ES-I3 (cell line): ENCODE data around the gene ARHGAP10.

Source experiments
- H3K36me3 ChIP-seq: 2 replicates; pipeline ENCODE4 v1.6.1; 2013; ENCODE audit warnings: mild to moderate bottlenecking, low read length, control low read depth, moderate library complexity; ENCODE audit not compliant: insufficient read depth
- H3K4me1 ChIP-seq: 2 replicates; pipeline ENCODE4 v1.6.1; 2013; ENCODE audit warnings: mild to moderate bottlenecking, control low read depth, low read length; ENCODE audit not compliant: insufficient read depth
- H3K9ac ChIP-seq: 2 replicates; pipeline ENCODE4 v1.6.1; 2013; ENCODE audit warnings: low read depth, mild to moderate bottlenecking, low read length, moderate library complexity
- H3K9me3 ChIP-seq: 2 replicates; pipeline ENCODE4 v1.6.1; 2013; ENCODE audit warnings: mild to moderate bottlenecking, low read length, moderate library complexity; ENCODE audit not compliant: control insufficient read depth, insufficient read depth

ARHGAP10 gene

DNA sequence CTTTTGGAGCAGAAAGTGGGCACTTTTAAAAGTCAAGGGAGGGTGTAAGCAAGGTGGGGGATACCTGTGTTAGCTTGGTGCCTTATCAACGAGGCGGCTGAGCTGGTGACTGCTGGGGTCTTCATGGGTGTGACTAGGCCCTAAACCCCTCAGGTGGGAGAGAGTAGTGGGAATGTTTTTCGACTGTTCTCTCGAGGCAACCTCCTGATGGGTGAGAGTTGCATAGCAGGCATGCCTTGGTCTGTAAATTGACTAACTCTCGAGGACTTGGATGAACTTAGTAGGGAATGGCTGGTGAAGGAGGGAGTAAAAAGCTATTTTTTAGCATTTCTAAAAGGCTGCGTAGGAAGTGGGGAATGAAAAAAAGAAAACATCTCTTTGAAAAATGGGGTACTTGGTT lies 80.0 kb downstream of the ARHGAP10 start:
- 0 out of 2 replicates have a peak, but pooled peaks cover 4% of the 10 kb centered on the region for H3K4me1 ChIP-seq

DNA sequence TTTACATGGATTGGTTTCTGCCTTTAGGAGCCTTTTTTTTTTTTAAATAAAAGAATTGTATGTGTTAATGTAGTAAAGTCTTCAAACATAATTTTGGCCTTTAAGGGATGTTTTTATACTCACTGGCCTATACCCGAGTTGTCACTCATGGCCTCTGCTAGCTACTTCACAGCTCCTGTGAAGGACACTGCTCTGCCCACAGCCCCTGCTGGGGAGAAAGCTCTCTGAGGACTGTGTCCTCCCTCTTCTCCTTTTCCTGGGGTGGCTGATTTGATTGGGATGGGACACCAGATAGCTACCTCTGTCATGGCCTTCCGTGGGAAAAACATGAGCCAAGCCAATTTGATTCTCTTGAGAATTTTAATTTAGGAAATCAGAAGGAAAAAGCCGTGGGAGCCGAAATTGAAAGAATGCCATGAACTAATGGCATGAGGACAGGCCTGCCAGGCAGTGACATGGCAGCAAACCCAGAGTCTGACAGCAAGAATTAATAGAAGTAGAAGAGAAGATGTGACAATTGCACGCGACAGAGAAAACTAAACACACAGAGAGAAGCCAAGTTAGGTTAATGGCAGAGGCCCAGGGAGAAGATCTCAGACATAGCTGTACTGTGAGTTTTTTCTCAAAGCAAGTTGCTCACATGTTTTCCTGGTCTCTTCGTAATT lies 81.4 kb downstream of the ARHGAP10 start:
- no peak overlapping the region for H3K9ac ChIP-seq
- H3K4me1 ChIP-seq = 0 out of 2 replicates have a peak, but pooled peaks cover 4% of the 10 kb centered on the region
- H3K36me3 ChIP-seq = no peaks in the 10 kb centered on the region
- no peaks in the 10 kb centered on the region for H3K9me3 ChIP-seq

More for the DNA sequence above, 80.0 kb downstream of the ARHGAP10 start:
- Histone ChIP-seq H3K9me3 (no peaks in the 10 kb centered on the region), H3K9ac (no peak overlapping the region), H3K36me3 (no peaks in the 10 kb centered on the region)

DNA sequence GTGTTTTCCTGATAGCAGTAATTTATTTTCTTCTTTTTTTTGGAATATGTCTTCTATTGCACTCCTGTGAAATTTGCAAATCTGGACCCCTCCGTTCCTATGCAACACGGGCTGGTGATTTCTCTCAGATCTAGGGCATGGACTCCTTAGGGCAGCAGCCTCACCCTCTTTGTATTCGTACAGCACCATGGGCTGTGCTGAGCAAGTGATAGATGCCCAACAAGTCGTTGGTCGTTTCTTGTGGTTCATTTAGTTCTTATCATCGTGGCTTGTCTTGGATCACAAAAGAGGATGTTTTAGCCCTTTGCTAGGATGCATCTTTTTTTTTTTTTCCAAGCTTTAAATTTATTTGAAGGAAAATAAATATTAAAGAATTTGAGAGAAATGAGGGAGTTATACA lies 82.1 kb downstream of the ARHGAP10 start:
- H3K4me1 ChIP-seq = 0 out of 2 replicates have a peak, but pooled peaks cover 4% of the 10 kb centered on the region
- H3K9me3 ChIP-seq = no peaks in the 10 kb centered on the region

DNA sequence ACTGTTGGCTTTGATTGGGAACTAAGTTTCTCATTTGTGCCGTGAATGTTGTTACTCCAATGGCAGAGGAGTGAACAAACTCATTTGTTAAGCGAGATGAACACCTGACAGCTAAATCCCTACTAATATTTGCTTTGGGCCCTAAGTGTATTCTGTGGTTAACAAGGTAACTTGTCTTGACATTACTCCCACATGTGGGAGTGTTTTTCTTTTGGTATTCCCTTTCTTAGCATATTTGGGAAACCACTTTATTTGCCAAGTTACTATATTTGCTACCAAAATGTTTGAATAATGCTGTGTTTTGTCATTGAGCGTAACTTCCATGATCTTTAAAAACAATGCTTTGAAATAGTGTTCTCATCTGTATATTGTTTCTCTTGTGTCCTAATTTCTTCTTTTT lies 82.5 kb downstream of the ARHGAP10 start:
- Histone ChIP-seq H3K9me3 (no peaks in the 10 kb centered on the region), H3K4me1 (0 out of 2 replicates have a peak, but pooled peaks cover 4% of the 10 kb centered on the region), H3K36me3 (no peaks in the 10 kb centered on the region), H3K9ac (no peak overlapping the region)

More for the DNA sequence above, 82.1 kb downstream of the ARHGAP10 start:
- Histone ChIP-seq H3K9ac (no peak overlapping the region), H3K36me3 (no peaks in the 10 kb centered on the region)

DNA sequence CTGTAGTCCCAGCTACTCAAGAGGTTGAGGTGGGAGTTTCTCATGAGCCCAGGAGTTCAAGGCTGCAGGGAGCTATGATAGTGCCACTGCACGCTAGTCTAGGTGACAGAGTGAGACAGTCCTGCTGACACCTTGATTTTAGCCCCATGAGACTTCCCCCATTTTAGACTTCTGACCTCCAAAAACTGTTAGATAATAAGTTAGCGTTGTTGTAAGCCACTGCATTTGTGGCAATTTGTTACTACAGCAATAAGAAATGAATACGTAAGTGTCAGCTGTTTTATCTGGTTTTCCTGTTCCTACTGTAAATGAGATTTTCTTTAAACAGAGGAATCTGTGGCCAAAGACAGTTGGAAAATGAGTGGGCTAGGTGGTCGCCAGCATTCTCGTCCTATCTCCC lies 83.9 kb downstream of the ARHGAP10 start:
- no peaks in the 10 kb centered on the region for H3K9me3 ChIP-seq
- 0 out of 2 replicates have a peak, but pooled peaks cover 4% of the 10 kb centered on the region for H3K4me1 ChIP-seq
- H3K9ac ChIP-seq = no peak overlapping the region
- no peaks in the 10 kb centered on the region for H3K36me3 ChIP-seq

DNA sequence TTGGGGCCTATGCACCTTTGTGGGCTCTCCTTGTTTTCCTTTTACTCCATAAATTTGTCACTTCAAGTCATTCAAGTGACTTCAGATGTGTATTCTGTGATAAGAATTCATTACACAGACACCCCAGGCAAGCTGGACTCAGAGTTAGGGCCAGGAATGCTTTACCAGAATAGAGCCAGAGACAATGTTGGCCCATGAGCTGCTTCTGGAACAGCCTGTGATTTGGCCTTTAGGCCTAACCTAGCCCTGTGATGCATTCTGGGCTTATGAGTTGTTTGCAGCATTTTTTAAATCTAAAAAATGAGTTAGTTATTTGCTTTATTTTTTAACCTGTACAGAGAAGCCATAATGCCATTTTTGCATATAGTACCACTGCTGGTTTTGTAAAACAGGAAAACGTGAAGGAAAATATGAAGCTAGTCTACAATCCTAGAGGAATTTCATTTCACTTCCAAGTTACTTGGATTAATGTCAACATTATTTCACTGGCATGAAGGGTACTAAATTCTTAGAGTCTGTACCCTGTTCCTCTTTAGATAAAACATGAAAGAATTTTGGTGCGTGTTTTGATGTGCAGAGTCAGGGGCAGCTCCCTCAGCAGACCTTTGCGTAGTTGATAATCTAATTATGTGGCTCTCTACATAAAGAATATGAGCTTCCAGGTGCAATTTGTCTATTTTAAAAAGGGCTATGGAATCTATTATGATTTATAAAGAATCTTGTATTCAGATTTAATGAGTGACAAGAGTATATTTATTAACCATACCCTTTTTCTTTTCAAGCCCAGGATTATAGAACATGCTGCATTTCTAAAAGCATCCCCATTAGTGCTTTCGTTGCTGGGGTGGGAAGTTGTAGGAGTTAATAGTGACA lies 84.7 kb downstream of the ARHGAP10 start:
- Histone ChIP-seq H3K9ac (no peak overlapping the region), H3K36me3 (no peaks in the 10 kb centered on the region), H3K4me1 (0 out of 2 replicates have a peak, but pooled peaks cover 4% of the 10 kb centered on the region), H3K9me3 (no peaks in the 10 kb centered on the region)

DNA sequence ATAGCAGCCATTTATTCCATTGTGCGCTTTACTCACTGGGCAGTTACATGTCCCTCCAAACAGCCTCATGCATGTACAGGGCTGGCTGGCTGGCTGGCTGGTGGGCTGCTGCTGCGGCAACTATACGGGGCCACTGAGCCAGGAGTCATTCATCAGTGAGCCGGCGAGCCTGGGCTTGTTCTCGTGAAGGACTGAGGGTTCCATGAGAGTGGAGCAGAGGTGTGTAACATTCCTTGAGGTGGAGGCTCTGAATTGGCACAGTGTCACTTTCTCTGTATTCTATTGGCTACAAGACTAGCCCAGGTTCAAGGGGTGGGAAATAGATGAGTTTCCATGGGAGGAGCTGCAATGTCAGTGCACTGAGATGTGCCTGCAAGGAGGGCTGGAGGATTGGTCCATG lies 89.1 kb downstream of the ARHGAP10 start:
- H3K9ac ChIP-seq = no peak overlapping the region

DNA sequence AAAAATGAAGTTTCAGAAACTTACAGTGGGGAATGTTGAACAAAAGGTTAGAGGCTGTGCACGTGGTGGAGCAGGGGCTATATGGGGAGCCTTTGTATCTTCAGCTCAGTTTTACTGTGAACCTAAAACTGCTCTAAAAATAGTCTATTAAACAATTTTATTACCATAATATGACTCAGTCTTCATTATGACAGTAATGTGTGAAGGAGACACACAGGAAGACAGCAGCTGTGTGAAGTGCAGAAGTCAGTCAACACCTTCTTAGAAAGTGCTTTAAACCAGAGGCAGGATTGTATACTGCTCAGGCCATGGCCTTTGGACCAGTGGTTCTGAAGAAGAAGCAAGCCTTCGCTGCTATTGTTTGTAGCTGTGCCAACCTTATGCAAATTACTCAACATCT lies 89.7 kb downstream of the ARHGAP10 start:
- Histone ChIP-seq H3K4me1 (no peaks in the 10 kb centered on the region), H3K36me3 (no peaks in the 10 kb centered on the region; the same call in 1 of the 2 replicates), H3K9ac (no peak overlapping the region), H3K9me3 (no peaks in the 10 kb centered on the region)

More for the DNA sequence above, 89.1 kb downstream of the ARHGAP10 start:
- H3K36me3 ChIP-seq = no peaks in the 10 kb centered on the region; the same call in 1 of the 2 replicates
- H3K4me1 ChIP-seq = no peaks in the 10 kb centered on the region
- no peaks in the 10 kb centered on the region for H3K9me3 ChIP-seq

DNA sequence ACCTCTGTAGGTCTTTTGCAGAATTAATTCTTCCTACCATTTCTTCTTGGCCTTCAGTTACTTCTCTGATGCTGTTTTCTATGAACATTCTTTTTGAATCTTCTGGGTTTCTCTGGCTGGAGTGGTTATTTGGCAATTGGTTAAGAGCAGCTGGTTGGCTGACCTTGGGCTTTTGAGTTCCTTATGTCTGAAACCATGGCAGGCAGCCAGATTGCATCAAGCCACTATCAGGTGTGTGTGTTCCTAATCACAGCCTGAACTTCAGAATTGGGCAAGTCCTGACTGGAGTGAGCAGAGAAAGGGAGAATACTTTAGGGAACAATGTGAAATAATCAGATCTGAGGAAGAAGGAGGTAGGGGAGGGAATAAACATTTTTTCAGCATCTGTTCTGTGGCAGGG lies 90.2 kb downstream of the ARHGAP10 start:
- no peaks in the 10 kb centered on the region for H3K9me3 ChIP-seq
- no peaks in the 10 kb centered on the region; the same call in 1 of the 2 replicates for H3K36me3 ChIP-seq
- H3K9ac ChIP-seq = no peak overlapping the region
- H3K4me1 ChIP-seq = no peaks in the 10 kb centered on the region

DNA sequence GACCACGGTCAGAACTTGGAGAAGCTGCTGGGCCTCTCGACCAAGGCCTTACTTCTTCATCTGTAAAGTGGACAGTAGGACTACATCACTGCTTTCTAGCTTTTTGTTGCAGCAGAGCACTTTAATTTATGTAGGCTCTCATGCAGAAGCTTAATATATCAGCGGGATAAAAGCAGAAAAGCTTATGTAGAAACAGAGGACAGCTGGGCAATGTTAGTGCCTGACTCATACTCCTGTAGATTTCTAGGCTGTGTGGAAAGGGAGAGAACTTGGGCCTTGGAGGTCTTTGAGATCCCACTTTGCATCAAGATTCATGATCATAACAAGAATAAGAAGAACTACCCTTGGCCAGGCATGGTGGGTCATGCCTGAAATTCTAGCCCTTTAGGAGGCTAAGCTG lies 91.2 kb downstream of the ARHGAP10 start:
- no peak overlapping the region for H3K9ac ChIP-seq
- H3K4me1 ChIP-seq = no peaks in the 10 kb centered on the region
- H3K9me3 ChIP-seq = no peaks in the 10 kb centered on the region
- no peaks in the 10 kb centered on the region; the same call in 1 of the 2 replicates for H3K36me3 ChIP-seq

DNA sequence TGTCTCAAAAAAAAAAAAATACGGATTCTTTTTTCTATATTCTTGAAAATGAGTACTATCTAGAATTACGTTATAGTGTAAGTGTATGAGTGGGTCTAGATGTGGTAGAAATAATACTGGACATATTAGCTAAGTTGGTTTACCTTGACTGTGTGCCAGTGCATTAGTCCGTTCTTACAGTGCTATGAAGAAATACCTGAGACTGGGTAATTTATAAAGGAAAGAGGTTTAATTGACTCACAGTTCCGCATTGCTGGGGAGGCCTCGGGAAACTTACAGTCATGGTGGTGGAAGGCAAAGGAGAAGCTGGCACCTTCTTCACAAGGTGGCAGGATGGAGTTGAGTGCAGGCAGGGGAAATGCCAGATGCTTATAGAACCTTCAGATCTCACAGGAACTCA lies 92.4 kb downstream of the ARHGAP10 start:
- Histone ChIP-seq H3K4me1 (no peaks in the 10 kb centered on the region), H3K36me3 (no peaks in the 10 kb centered on the region; the same call in 1 of the 2 replicates), H3K9ac (no peak overlapping the region), H3K9me3 (no peaks in the 10 kb centered on the region)

DNA sequence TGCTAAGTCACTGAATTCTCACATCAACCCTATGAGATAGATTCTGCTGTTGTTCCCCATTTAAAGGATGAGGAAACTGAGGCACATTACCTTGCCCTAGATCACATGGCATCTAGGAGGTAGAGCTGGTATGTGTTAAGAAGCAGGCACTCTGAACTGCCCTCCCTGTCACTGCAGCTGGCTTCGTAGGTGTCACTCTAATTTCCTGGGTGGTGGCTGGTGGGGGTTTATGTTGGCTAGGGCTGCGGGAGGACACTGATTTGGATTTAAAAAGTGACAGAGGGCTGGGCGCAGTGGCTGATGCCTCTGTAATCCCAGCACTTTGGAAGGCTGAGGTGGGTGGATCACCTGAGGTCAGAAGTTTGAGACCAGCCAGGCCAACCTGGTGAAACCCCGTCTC lies 93.0 kb downstream of the ARHGAP10 start:
- Histone ChIP-seq H3K9me3 (no peaks in the 10 kb centered on the region), H3K9ac (no peak overlapping the region), H3K4me1 (peaks cover 2% of the 10 kb centered on the region), H3K36me3 (no peaks in the 10 kb centered on the region; the same call in 1 of the 2 replicates)

DNA sequence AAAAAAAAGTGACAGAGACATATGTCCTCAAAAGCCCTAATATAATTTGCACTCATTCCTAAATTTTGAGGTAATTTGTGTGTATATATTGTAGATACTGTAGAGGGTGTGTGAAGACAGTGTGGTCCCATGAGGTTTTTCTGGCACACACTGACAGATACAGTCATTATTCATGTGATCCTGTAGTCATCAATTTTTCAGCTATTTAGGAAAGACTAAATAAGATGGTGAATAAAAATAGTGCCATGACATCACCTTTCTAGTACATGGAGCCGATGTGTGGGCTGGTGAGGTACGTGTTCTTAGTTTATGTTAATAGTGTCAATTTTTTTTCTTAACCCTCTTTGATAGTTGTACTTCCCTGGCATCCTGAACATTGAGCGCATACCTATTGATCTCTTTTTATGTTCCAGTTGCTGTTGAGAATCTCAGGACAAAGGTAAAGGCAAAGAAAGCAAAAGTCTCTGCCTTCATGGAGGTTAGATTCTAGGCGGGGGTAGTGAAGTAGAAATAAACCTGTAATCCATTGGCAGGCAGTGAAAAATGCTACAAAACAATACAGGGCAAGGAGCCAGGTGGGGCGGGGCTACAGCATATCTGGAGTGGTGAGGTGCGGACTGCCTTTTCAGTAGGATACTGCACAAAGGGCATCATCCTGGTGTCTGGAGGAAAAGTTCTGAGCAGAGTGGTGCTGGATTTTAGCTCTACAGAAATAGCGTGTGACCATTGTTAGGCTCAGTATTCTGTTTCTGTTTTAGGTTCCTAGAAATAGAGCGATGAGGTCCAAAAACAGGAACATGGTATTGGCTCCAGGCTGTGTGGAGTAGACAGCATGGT lies 93.8 kb downstream of the ARHGAP10 start:
- Histone ChIP-seq H3K4me1 (peaks cover 6% of the 10 kb centered on the region), H3K9ac (no peak overlapping the region), H3K9me3 (no peaks in the 10 kb centered on the region), H3K36me3 (no peaks in the 10 kb centered on the region; the same call in 1 of the 2 replicates)

DNA sequence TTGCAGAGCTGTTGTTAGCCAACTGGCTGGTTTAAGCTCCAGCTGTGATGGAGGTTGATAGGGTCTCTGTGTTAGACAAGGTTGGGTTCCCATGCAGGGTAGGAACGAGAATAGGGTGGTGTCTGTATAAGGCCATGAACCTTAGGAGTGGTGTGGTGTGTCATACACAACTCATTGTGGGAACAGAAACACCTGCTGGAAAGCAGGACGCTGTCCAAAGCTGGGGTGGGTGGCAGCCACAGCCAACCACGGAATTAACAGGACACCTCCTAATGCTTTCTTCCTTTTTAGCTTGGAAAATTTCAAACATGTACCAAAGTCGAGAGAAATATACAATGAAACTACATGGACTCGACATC lies 94.4 kb downstream of the ARHGAP10 start:
- H3K36me3 ChIP-seq = no peaks in the 10 kb centered on the region; the same call in 1 of the 2 replicates
- no peaks in the 10 kb centered on the region for H3K9me3 ChIP-seq
- no peak overlapping the region for H3K9ac ChIP-seq
- H3K4me1 ChIP-seq = peaks cover 6% of the 10 kb centered on the region
